OCI-LY7 (cell line): Measurements from ENCODE around the gene ACVR1C. TPM values are rescaled to one million over a fixed set of nuclear protein-coding genes. Genes with fewer than 3 reads are reported as not detected.

Experiments used
- BruUV-seq: library from RNA; stranded (reverse); fragments of 400-500 nt; replicated peaks from 2 replicates; lab custom pipeline; 2021; lab: Mats Ljungman, UMichigan
- CTCF ChIA-PET: fragments of 300-600 bp; sonication (Branson Sonifier 250); formaldehyde crosslinking; loops from one replicate; lab custom pipeline; 2022; ENCODE audit warnings: antibody characterized with exemption; ENCODE audit not compliant: unreplicated experiment; lab: Charles Lee
- POLR2A ChIA-PET: fragments of 300-600 bp; sonication (Branson Sonifier 250); formaldehyde crosslinking; loops from one replicate; lab custom pipeline; 2022; ENCODE audit warnings: antibody characterized with exemption; lab: Charles Lee
- DNase-seq: peaks from one replicate; pipeline ENCODE4 v3.0.0-alpha.2; 2015; ENCODE audit warnings: low spot score
- H2AFZ ChIP-seq: fragments of 200-600 bp; sonication (generic), shearing (Covaris generic); 2 replicates; pipeline ENCODE4 v1.6.1; 2014; ENCODE audit warnings: mild to moderate bottlenecking, antibody characterized with exemption, low read length, moderate library complexity
- H3K27ac ChIP-seq: fragments of 200-600 bp; sonication (generic); 2 replicates; pipeline ENCODE4 v1.5.1; 2014; ENCODE audit warnings: mixed run types, low read depth, mild to moderate bottlenecking, moderate library complexity, low read length, inconsistent platforms; ENCODE audit not compliant: poor library complexity, severe bottlenecking
- H3K36me3 ChIP-seq: fragments of 200-600 bp; sonication (generic); 2 replicates; pipeline ENCODE4 v1.6.1; 2014; ENCODE audit warnings: mild to moderate bottlenecking, antibody characterized with exemption, low read length, moderate library complexity, mixed read lengths; ENCODE audit not compliant: insufficient read depth
- H3K4me1 ChIP-seq: fragments of 200-600 bp; sonication (generic); 2 replicates; pipeline ENCODE4 v1.5.1; 2014; ENCODE audit warnings: mild to moderate bottlenecking, low read length; ENCODE audit not compliant: insufficient read depth, poor library complexity, severe bottlenecking
- H3K4me2 ChIP-seq: fragments of 200-600 bp; sonication (generic); 2 replicates; pipeline ENCODE4 v1.6.1; 2014; ENCODE audit warnings: mild to moderate bottlenecking, low read length
- H3K4me3 ChIP-seq: fragments of 200-600 bp; sonication (generic); 2 replicates; pipeline ENCODE4 v1.5.1; 2014; ENCODE audit warnings: mild to moderate bottlenecking, low read depth, low read length; ENCODE audit not compliant: poor library complexity, severe bottlenecking
- H3K79me2 ChIP-seq: fragments of 200-600 bp; sonication (generic); 2 replicates; pipeline ENCODE4 v1.6.1; 2016; ENCODE audit warnings: low read depth, mild to moderate bottlenecking, low read length, moderate library complexity, mixed read lengths; ENCODE audit not compliant: insufficient read depth
- H3K9me2 ChIP-seq: fragments of 200-600 bp; sonication (generic); 2 replicates; pipeline ENCODE4 v1.6.1; 2016; ENCODE audit warnings: mild to moderate bottlenecking, low read length, mixed read lengths; ENCODE audit not compliant: insufficient read depth
- H3K9me3 ChIP-seq: fragments of 200-600 bp; sonication (generic); 2 replicates; pipeline ENCODE4 v1.6.1; 2014; ENCODE audit warnings: mild to moderate bottlenecking, mixed run types, low read length, mixed read lengths
- H4K20me1 ChIP-seq: fragments of 200-600 bp; sonication (generic); 2 replicates; pipeline ENCODE4 v1.6.1; 2014; ENCODE audit warnings: mild to moderate bottlenecking, antibody characterized with exemption, low read length, moderate library complexity, mixed read lengths; ENCODE audit not compliant: insufficient read depth
- EZH2phosphoT487 ChIP-seq: fragments of 200-600 bp; sonication (generic); IDR thresholded peaks from 2 replicates; pipeline ENCODE4 v1.6.1; 2018; ENCODE audit warnings: low read depth, borderline replicate concordance, mild to moderate bottlenecking, mixed run types, antibody characterized with exemption, low read length, moderate library complexity, mixed read lengths
- intact Hi-C: fragments of 100-400 bp; cut with micrococcal nuclease; formaldehyde crosslinking; loops from one replicate; pipeline ENCODE4 v1.10.0; 2022; ENCODE audit not compliant: unreplicated experiment
- total RNA-seq, 2 experiments: library from RNA; depleted of rRNA in 1 of 2; stranded (reverse); fragments of >200 nt in 1 of 2; shearing (Covaris generic) in 1 of 2; gene quantifications; 2 replicates each; pipeline ENCODE4 v1.2.3, GENCODE V29; 2014 to 2022
- TF ChIP-seq, protein P1 (sequence below): fragments of 200-600 bp; sonication (generic); conservative IDR thresholded peaks from 2 replicates; pipeline ENCODE4 v1.5.1; 2014; ENCODE audit warnings: mild to moderate bottlenecking, antibody characterized with exemption, low read length, moderate library complexity, mixed read lengths

Gene ACVR1C
- total RNA-seq, 2 experiments from 2014 or later: 0.03 TPM; not detected in 1

- H3K4me3 ChIP-seq: no peak overlapping the region
These were observed 68.8 kb downstream of the ACVR1C start for GRCh38 chr2:157559890-157560289.

GRCh38 chr2:157559461-157559860 is 69.2 kb downstream of the ACVR1C start:
- H3K4me2 ChIP-seq: no peak overlapping the region
- H3K9me3 ChIP-seq: no peaks in the 10 kb centered on the region
- H3K9me2 ChIP-seq: no peaks in the 10 kb centered on the region
- no peak for DNase-seq
- H2AFZ ChIP-seq: no peak overlapping the region
- CTCF ChIA-PET: no interaction called here
- BruUV-seq: no TSS peak
- peaks cover 3% of the 10 kb centered on the region for H3K4me1 ChIP-seq
- H3K4me3 ChIP-seq: no peak overlapping the region
- TF ChIP-seq, protein P1, sequence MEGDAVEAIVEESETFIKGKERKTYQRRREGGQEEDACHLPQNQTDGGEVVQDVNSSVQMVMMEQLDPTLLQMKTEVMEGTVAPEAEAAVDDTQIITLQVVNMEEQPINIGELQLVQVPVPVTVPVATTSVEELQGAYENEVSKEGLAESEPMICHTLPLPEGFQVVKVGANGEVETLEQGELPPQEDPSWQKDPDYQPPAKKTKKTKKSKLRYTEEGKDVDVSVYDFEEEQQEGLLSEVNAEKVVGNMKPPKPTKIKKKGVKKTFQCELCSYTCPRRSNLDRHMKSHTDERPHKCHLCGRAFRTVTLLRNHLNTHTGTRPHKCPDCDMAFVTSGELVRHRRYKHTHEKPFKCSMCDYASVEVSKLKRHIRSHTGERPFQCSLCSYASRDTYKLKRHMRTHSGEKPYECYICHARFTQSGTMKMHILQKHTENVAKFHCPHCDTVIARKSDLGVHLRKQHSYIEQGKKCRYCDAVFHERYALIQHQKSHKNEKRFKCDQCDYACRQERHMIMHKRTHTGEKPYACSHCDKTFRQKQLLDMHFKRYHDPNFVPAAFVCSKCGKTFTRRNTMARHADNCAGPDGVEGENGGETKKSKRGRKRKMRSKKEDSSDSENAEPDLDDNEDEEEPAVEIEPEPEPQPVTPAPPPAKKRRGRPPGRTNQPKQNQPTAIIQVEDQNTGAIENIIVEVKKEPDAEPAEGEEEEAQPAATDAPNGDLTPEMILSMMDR: no peak
- no peak for TF ChIP-seq EZH2phosphoT487
- no peak overlapping the region for H3K27ac ChIP-seq
- intact Hi-C loops: no loop called here
- H3K79me2 ChIP-seq: no peaks in the 10 kb centered on the region
- POLR2A ChIA-PET: no interaction called here
- H3K36me3 ChIP-seq: no peaks in the 10 kb centered on the region
- H4K20me1 ChIP-seq: no peaks in the 10 kb centered on the region

More at GRCh38 chr2:157559890-157560289, 68.8 kb downstream of the ACVR1C start:
- no TSS peak for BruUV-seq
- DNase-seq: no peak
- Histone ChIP-seq H3K9me3 (no peaks in the 10 kb centered on the region), H3K79me2 (no peaks in the 10 kb centered on the region), H3K4me2 (no peak overlapping the region), H3K27ac (no peak overlapping the region), H2AFZ (no peak overlapping the region), H3K9me2 (no peaks in the 10 kb centered on the region), H3K4me1 (peaks cover 3% of the 10 kb centered on the region), H4K20me1 (no peaks in the 10 kb centered on the region), H3K36me3 (no peaks in the 10 kb centered on the region)
- intact Hi-C loops: no loop called here
- ChIA-PET CTCF (no interaction called here), POLR2A (no interaction called here)
- no peak for TF ChIP-seq EZH2phosphoT487
- TF ChIP-seq, protein P1: no peak

- intact Hi-C loops: no loop called here
- Histone ChIP-seq H3K4me2 (no peak overlapping the region), H4K20me1 (no peaks in the 10 kb centered on the region), H3K27ac (no peak overlapping the region), H3K4me1 (peaks cover 3% of the 10 kb centered on the region), H3K79me2 (no peaks in the 10 kb centered on the region), H3K9me2 (no peaks in the 10 kb centered on the region), H3K4me3 (no peak overlapping the region), H3K36me3 (no peaks in the 10 kb centered on the region), H2AFZ (no peak overlapping the region), H3K9me3 (no peaks in the 10 kb centered on the region)
- no peak for TF ChIP-seq EZH2phosphoT487
- TF ChIP-seq, protein P1: no peak
- no peak for DNase-seq
- POLR2A ChIA-PET: no interaction called here
- no TSS peak for BruUV-seq
- CTCF ChIA-PET: no interaction called here
These were observed 69.6 kb downstream of the ACVR1C start for GRCh38 chr2:157559061-157559460.
